GM23338 (cell line): ENCODE measurements around the gene SNX21. TPM values are rescaled to one million over a fixed set of nuclear protein-coding genes. Genes with fewer than 3 reads are reported as not detected.

Source experiments
- ATAC-seq: fragments of 200-7000 bp; cut with Tn5 transposase; 3 replicates; pipeline ENCODE4 v1.9.1; 2020
- DNase-seq: peaks from one replicate; pipeline ENCODE4 v3.0.0-alpha.2; 2015; ENCODE audit warnings: low spot score
- H2AFZ ChIP-seq: fragments of 200-600 bp; sonication (generic); 2 replicates; pipeline ENCODE4 v1.8.0; 2016; ENCODE audit warnings: antibody characterized with exemption, mild to moderate bottlenecking, moderate library complexity
- H3F3A ChIP-seq: fragments of 200-600 bp; sonication (generic); replicated peaks from 2 replicates; pipeline ENCODE4 v1.8.0; 2017; ENCODE audit warnings: antibody characterized with exemption, mixed run types, low read depth
- H3K27ac ChIP-seq: fragments of 200-600 bp; sonication (generic); 2 replicates; pipeline ENCODE4 v1.6.1; 2016; ENCODE audit warnings: low read depth
- H3K27me3 ChIP-seq: fragments of 200-600 bp; sonication (generic); 2 replicates; pipeline ENCODE4 v1.8.0; 2016; ENCODE audit warnings: mild to moderate bottlenecking, mixed run types, moderate library complexity; ENCODE audit not compliant: insufficient read depth
- H3K36me3 ChIP-seq: fragments of 200-600 bp; sonication (generic); 2 replicates; pipeline ENCODE4 v1.8.0; 2016; ENCODE audit warnings: mild to moderate bottlenecking; ENCODE audit not compliant: insufficient read depth
- H3K4me1 ChIP-seq: fragments of 200-600 bp; sonication (generic); 2 replicates; pipeline ENCODE4 v1.8.0; 2016; ENCODE audit warnings: mild to moderate bottlenecking, moderate library complexity; ENCODE audit not compliant: insufficient read depth
- H3K4me2 ChIP-seq: fragments of 200-600 bp; sonication (generic); 2 replicates; pipeline ENCODE4 v1.7.1; 2017; ENCODE audit warnings: mixed run types
- H3K4me3 ChIP-seq: fragments of 200-600 bp; sonication (generic); 2 replicates; pipeline ENCODE4 v1.6.1; 2016; ENCODE audit warnings: mixed run types
- H3K79me2 ChIP-seq: fragments of 200-600 bp; sonication (generic); replicated peaks from 2 replicates; pipeline ENCODE4 v1.8.0; 2017; ENCODE audit warnings: mild to moderate bottlenecking; ENCODE audit not compliant: insufficient read depth
- H3K9me2 ChIP-seq: fragments of 200-600 bp; sonication (generic); 2 replicates; pipeline ENCODE4 v1.8.0; 2017; ENCODE audit not compliant: insufficient read depth
- H4K20me1 ChIP-seq: fragments of 200-600 bp; sonication (generic); replicated peaks from 2 replicates; pipeline ENCODE4 v1.8.0; 2017; ENCODE audit warnings: mild to moderate bottlenecking; ENCODE audit not compliant: insufficient read depth
- H3K27ac Mint-ChIP-seq: 2 replicates; pipeline ENCODE4 v1.8.0; 2020; ENCODE audit warnings: inconsistent platforms, mild to moderate bottlenecking, moderate library complexity, mixed read lengths
- H3K27me3 Mint-ChIP-seq: 3 replicates; pipeline ENCODE4 v1.8.0; 2022; ENCODE audit warnings: low read depth, mild to moderate bottlenecking, moderate library complexity, mixed read lengths, inconsistent platforms; ENCODE audit not compliant: insufficient read depth, poor library complexity
- H3K36me3 Mint-ChIP-seq: 3 replicates; pipeline ENCODE4 v1.8.0; 2021; ENCODE audit warnings: low read depth, mild to moderate bottlenecking, inconsistent platforms, moderate library complexity, mixed read lengths
- H3K4me1 Mint-ChIP-seq: 3 replicates; pipeline ENCODE4 v1.8.0; 2020; ENCODE audit warnings: mild to moderate bottlenecking, inconsistent platforms, mixed read lengths
- H3K4me3 Mint-ChIP-seq: 3 replicates; pipeline ENCODE4 v1.8.0; 2021; ENCODE audit warnings: moderate library complexity, mild to moderate bottlenecking, inconsistent platforms, mixed read lengths
- H3K9me3 Mint-ChIP-seq: 3 replicates; pipeline ENCODE4 v1.8.0; 2020; ENCODE audit warnings: moderate library complexity, mild to moderate bottlenecking, inconsistent platforms, mixed read lengths
- CREB1 ChIP-seq: fragments of 250-450 bp; sonication (Bioruptor Pico); IDR thresholded peaks from 2 replicates; pipeline ENCODE4 v1.5.0; 2020; ENCODE audit warnings: low read depth, mild to moderate bottlenecking, moderate library complexity
- CTCF ChIP-seq, 2 experiments: fragments of 200-600 bp in 1 of 2; sonication (generic) in 1 of 2; conservative IDR thresholded peaks; 2 replicates each; pipeline versions ENCODE4 v1.5.1 to v1.6.1; 2016 to 2017; ENCODE audit warnings: antibody characterized with exemption in 2 of 2, low read depth in 2 of 2, mild to moderate bottlenecking in 2 of 2, moderate library complexity in 1 of 2
- ETS1 ChIP-seq: IDR thresholded peaks from 2 replicates; pipeline ENCODE4 v1.6.1; 2016; ENCODE audit warnings: antibody characterized with exemption
- EZH2 ChIP-seq: fragments of 200-600 bp; sonication (generic); IDR thresholded peaks from one replicate; pipeline ENCODE4 v1.8.0; 2017; ENCODE audit warnings: antibody characterized with exemption, mild to moderate bottlenecking, low read depth; ENCODE audit not compliant: unreplicated experiment
- EZH2phosphoT487 ChIP-seq: fragments of 200-600 bp; sonication (generic); IDR thresholded peaks from one replicate; pipeline ENCODE4 v1.8.1; 2018; ENCODE audit warnings: antibody characterized with exemption; ENCODE audit not compliant: unreplicated experiment
- JUNB ChIP-seq: IDR thresholded peaks from one replicate; pipeline ENCODE4 v1.6.1; 2016; ENCODE audit warnings: antibody characterized with exemption; ENCODE audit not compliant: unreplicated experiment
- NANOG ChIP-seq: IDR thresholded peaks from 2 replicates; pipeline ENCODE4 v1.6.1; 2016; ENCODE audit warnings: antibody characterized with exemption, borderline replicate concordance
- POLR2AphosphoS5 ChIP-seq: IDR thresholded peaks from 2 replicates; pipeline ENCODE4 v1.6.1; 2016; ENCODE audit warnings: antibody characterized with exemption, low read depth
- STAT1 ChIP-seq: IDR thresholded peaks from one replicate; pipeline ENCODE4 v1.6.1; 2016; ENCODE audit warnings: antibody characterized with exemption; ENCODE audit not compliant: unreplicated experiment
- ZNF114 ChIP-seq: fragments of 250-450 bp; sonication (Bioruptor Pico); IDR thresholded peaks from 2 replicates; pipeline ENCODE4 v1.5.0; 2020; ENCODE audit warnings: mild to moderate bottlenecking, moderate library complexity
- ZNF331 ChIP-seq: fragments of 250-450 bp; sonication (Bioruptor Pico); IDR thresholded peaks from 2 replicates; pipeline ENCODE4 v1.5.0; 2020; ENCODE audit warnings: low read depth, mild to moderate bottlenecking, moderate library complexity
- ZNF462 ChIP-seq: fragments of 250-450 bp; sonication (Bioruptor Pico); IDR thresholded peaks from 2 replicates; pipeline ENCODE4 v1.5.0; 2020; ENCODE audit warnings: mild to moderate bottlenecking, moderate library complexity
- polyA plus RNA-seq: library from polyadenylated mRNA; unstranded; fragments of >200 nt; fragmentation: Nextera tagmentation; extraction: Ambion mirVana; gene quantifications from 2 replicates; pipeline ENCODE4 v1.2.1, GENCODE V29; 2016
- total RNA-seq: library from RNA; depleted of rRNA; stranded (reverse); fragments of >200 nt; shearing (Covaris generic); gene quantifications from 2 replicates; pipeline ENCODE4 v1.2.3, GENCODE V29; 2014
- TF ChIP-seq, protein P1 (sequence below): IDR thresholded peaks from one replicate; pipeline ENCODE4 v1.6.1; 2018; ENCODE audit warnings: antibody characterized with exemption; ENCODE audit not compliant: unreplicated experiment

SNX21 gene
- total and polyA plus RNA-seq, 2 experiments from 2014 or later = 13.3 to 31.5 TPM

DNA sequence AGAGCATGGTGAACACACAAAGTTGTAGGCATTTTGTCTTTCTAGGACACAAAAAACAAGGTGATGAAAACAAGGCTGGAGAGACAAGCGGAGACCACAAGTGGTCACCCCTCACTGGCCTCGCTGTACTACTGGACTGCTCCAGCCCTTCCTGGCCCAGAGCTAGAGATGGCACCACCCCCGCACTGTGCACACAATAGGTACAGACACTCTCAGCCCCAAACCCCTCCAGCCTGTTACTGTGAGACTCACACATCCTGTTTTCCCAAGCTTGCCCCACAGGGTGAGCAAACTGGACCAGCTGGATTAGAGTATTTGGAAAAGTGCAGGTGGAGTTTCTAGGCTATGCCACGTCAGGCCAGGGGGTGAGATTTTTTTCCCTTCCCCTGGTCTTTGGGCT, 39.0 kb downstream of the SNX21 start:
- no peak for TF ChIP-seq NANOG
- TF ChIP-seq CTCF (conservative IDR thresholded peaks at IDR 0.05; ENCODE audit: low read depth in 2 of 2) = no peak
- no peak for TF ChIP-seq ETS1
- no peak for TF ChIP-seq CREB1 (CRISPR knock-in tag)
- TF ChIP-seq EZH2phosphoT487 = no peak
- TF ChIP-seq JUNB = no peak
- TF ChIP-seq ZNF462 (CRISPR knock-in tag) = no peak
- no peak for TF ChIP-seq ZNF114 (CRISPR knock-in tag)
- TF ChIP-seq, protein P1, sequence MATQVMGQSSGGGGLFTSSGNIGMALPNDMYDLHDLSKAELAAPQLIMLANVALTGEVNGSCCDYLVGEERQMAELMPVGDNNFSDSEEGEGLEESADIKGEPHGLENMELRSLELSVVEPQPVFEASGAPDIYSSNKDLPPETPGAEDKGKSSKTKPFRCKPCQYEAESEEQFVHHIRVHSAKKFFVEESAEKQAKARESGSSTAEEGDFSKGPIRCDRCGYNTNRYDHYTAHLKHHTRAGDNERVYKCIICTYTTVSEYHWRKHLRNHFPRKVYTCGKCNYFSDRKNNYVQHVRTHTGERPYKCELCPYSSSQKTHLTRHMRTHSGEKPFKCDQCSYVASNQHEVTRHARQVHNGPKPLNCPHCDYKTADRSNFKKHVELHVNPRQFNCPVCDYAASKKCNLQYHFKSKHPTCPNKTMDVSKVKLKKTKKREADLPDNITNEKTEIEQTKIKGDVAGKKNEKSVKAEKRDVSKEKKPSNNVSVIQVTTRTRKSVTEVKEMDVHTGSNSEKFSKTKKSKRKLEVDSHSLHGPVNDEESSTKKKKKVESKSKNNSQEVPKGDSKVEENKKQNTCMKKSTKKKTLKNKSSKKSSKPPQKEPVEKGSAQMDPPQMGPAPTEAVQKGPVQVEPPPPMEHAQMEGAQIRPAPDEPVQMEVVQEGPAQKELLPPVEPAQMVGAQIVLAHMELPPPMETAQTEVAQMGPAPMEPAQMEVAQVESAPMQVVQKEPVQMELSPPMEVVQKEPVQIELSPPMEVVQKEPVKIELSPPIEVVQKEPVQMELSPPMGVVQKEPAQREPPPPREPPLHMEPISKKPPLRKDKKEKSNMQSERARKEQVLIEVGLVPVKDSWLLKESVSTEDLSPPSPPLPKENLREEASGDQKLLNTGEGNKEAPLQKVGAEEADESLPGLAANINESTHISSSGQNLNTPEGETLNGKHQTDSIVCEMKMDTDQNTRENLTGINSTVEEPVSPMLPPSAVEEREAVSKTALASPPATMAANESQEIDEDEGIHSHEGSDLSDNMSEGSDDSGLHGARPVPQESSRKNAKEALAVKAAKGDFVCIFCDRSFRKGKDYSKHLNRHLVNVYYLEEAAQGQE = no peak
- TF ChIP-seq POLR2AphosphoS5 = no peak
- TF ChIP-seq ZNF331 (CRISPR knock-in tag) = no peak
- no peak for TF ChIP-seq EZH2
- TF ChIP-seq STAT1 = no peak
- Histone ChIP-seq H3K27ac (no peak overlapping the region), H4K20me1 (no peaks in the 10 kb centered on the region), H3K4me2 (no peak overlapping the region), H3K27me3 (no peaks in the 10 kb centered on the region), H3K9me2 (no peaks in the 10 kb centered on the region), H3F3A (0 out of 2 replicates have a peak, but pooled peaks cover under 1% of the 10 kb centered on the region), H2AFZ (no peak overlapping the region), H3K36me3 (no peaks in the 10 kb centered on the region), H3K79me2 (no peaks in the 10 kb centered on the region), H3K4me1 (no peaks in the 10 kb centered on the region), H3K4me3 (no peak overlapping the region)
- no peak overlapping the region for H3K27ac Mint-ChIP-seq
- no peaks in the 10 kb centered on the region for H3K4me1 Mint-ChIP-seq
- DNase-seq = no peak
- ATAC-seq = no peak
- no peak overlapping the region for H3K4me3 Mint-ChIP-seq
- H3K36me3 Mint-ChIP-seq = peaks cover 9% of the 10 kb centered on the region; the same call in 1 of the 3 replicates
- H3K9me3 Mint-ChIP-seq = peaks cover 4% of the 10 kb centered on the region; the same call in 1 of the 3 replicates
- H3K27me3 Mint-ChIP-seq = peaks cover 5% of the 10 kb centered on the region
